HG03159 (cell line): ENCODE data around the gene RAB38.

Experiments used
- ATAC-seq: cut with Tn5 transposase; IDR thresholded peaks from one replicate; pipeline ENCODE4 v1.9.1; 2021; ENCODE audit warnings: mild to moderate bottlenecking, moderate library complexity; ENCODE audit not compliant: unreplicated experiment

RAB38 gene

GRCh38 chr11:88174709-88175568 is at the start of gene RAB38:
Gene RAB38, minus strand, starts transcription at chr11:88175443. Its CDS starts 59 bp downstream, at chr11:88175384.
- ATAC-seq = peak; percentile 43

- ATAC-seq = no peak
Observed at GRCh38 chr11:88213406-88213805, 38.2 kb upstream of the RAB38 start.

GRCh38 chr11:88212300-88212699 is 37.1 kb upstream of the RAB38 start:
- ATAC-seq = no peak

GRCh38 chr11:88208745-88209144 is 33.5 kb upstream of the RAB38 start:
- no peak for ATAC-seq

GRCh38 chr11:88206751-88207150 is 31.5 kb upstream of the RAB38 start:
- no peak for ATAC-seq

GRCh38 chr11:88204353-88204752 is 29.1 kb upstream of the RAB38 start:
- ATAC-seq = no peak

GRCh38 chr11:88203604-88204003 is 28.4 kb upstream of the RAB38 start:
- ATAC-seq = no peak

GRCh38 chr11:88202498-88202897 is 27.3 kb upstream of the RAB38 start:
- ATAC-seq = no peak

- ATAC-seq = no peak
Observed at GRCh38 chr11:88196393-88196792, 21.1 kb upstream of the RAB38 start.

GRCh38 chr11:88195908-88196307 is 20.7 kb upstream of the RAB38 start:
- no peak for ATAC-seq

- peak; percentile 61 for ATAC-seq
Observed at GRCh38 chr11:88194990-88195389, 19.7 kb upstream of the RAB38 start.

GRCh38 chr11:88193278-88193677 is 18.0 kb upstream of the RAB38 start:
- no peak for ATAC-seq

- no peak for ATAC-seq
Observed at GRCh38 chr11:88188932-88189253, 13.7 kb upstream of the RAB38 start.

- ATAC-seq = no peak
Observed at GRCh38 chr11:88188251-88188931, 13.1 kb upstream of the RAB38 start.

GRCh38 chr11:88183233-88183632 is 8.0 kb upstream of the RAB38 start:
- ATAC-seq = no peak

GRCh38 chr11:88181776-88182175 is 6.5 kb upstream of the RAB38 start:
- ATAC-seq = no peak

GRCh38 chr11:88179971-88180629 is 4.9 kb upstream of the RAB38 start:
- no peak for ATAC-seq

GRCh38 chr11:88179141-88179540 is 3.9 kb upstream of the RAB38 start:
- peak; percentile 51 for ATAC-seq

- no peak for ATAC-seq
Observed at GRCh38 chr11:88178191-88178590, 2.9 kb upstream of the RAB38 start.

GRCh38 chr11:88175569-88176075 is 379 bp upstream of the RAB38 start:
- ATAC-seq = peak; percentile 24

GRCh38 chr11:88173956-88174355 is 1.3 kb downstream of the RAB38 start:
- ATAC-seq = no peak

- ATAC-seq = no peak
Observed at GRCh38 chr11:88171982-88172381, 3.3 kb downstream of the RAB38 start.
